HG02610 (cell line): ENCODE results near the gene MANF.
A peak's percentile ranks its signal among the peaks of the same experiment; 100 is the strongest.
"Not testable (repeated sequence)": the region's sequence is repeated elsewhere in the genome, so short reads cannot be mapped to it uniquely, and the experiment has no call there.

ENCODE experiments used
- ATAC-seq: cut with Tn5 transposase; IDR thresholded peaks from one replicate; pipeline ENCODE4 v1.9.1; 2021; ENCODE audit warnings: mild to moderate bottlenecking, moderate library complexity; ENCODE audit not compliant: unreplicated experiment

Gene MANF

GRCh38 chr3:51384726-51385473, at the start of gene MANF:
TSS of gene MANF (plus strand) at chr3:51385291. CDS start at chr3:51385343, 52 bp downstream.
- peak; percentile 97 for ATAC-seq

GRCh38 chr3:51336261-51336660, 48.8 kb upstream of the MANF start:
- ATAC-seq, result no peak

GRCh38 chr3:51337666-51338065, 47.4 kb upstream of the MANF start:
- no peak for ATAC-seq

GRCh38 chr3:51338632-51339031, 46.5 kb upstream of the MANF start:
- no peak for ATAC-seq

GRCh38 chr3:51340013-51340829, 44.9 kb upstream of the MANF start:
- no peak for ATAC-seq

- ATAC-seq, result no peak
These were observed 44.0 kb upstream of the MANF start for GRCh38 chr3:51340989-51341636.

GRCh38 chr3:51343918-51344687, 41.0 kb upstream of the MANF start:
- no peak for ATAC-seq

- ATAC-seq, result no peak
These were observed 34.3 kb upstream of the MANF start for GRCh38 chr3:51350751-51351150.

GRCh38 chr3:51353131-51353530, 32.0 kb upstream of the MANF start:
- no peak for ATAC-seq

GRCh38 chr3:51353691-51354090, 31.4 kb upstream of the MANF start:
- no peak for ATAC-seq

GRCh38 chr3:51354172-51354571, 30.9 kb upstream of the MANF start:
- ATAC-seq, result no peak

GRCh38 chr3:51354731-51355615, 30.1 kb upstream of the MANF start:
- ATAC-seq, result no peak

- ATAC-seq, result no peak
These were observed 29.1 kb upstream of the MANF start for GRCh38 chr3:51355891-51356578.

GRCh38 chr3:51357856-51358255, 27.2 kb upstream of the MANF start:
- ATAC-seq, result no peak

- no peak for ATAC-seq
These were observed 26.1 kb upstream of the MANF start for GRCh38 chr3:51358981-51359380.

GRCh38 chr3:51360806-51361205, 24.3 kb upstream of the MANF start:
- no peak for ATAC-seq

- no peak for ATAC-seq
These were observed 23.3 kb upstream of the MANF start for GRCh38 chr3:51361746-51362145.

- ATAC-seq, result no peak
These were observed 22.6 kb upstream of the MANF start for GRCh38 chr3:51362476-51362875.

- ATAC-seq, result not testable (repeated sequence)
These were observed 16.8 kb upstream of the MANF start for GRCh38 chr3:51368276-51368675.
